Stimulated activated CD4-positive, alpha-beta T cell treated with anti-CD3 and anti-CD28 coated beads, Interleukin-2, amount 100 ng/mL, for 48 hours (primary cell): Measurements from ENCODE around the gene ATF4.
A peak's percentile ranks its signal among the peaks of the same experiment; 100 is the strongest.
"Not testable (repeated sequence)": the region's sequence is repeated elsewhere in the genome, so short reads cannot be mapped to it uniquely, and the experiment has no call there.

Source experiments
- DNase-seq, 2 donors: peaks; one replicate each; pipeline ENCODE4 v3.0.0-alpha.2; 2020

ATF4 gene

GRCh38 chr22:39514373-39514973 is 5.9 kb upstream of the ATF4 start:
- peak in 1 of 2 donors; percentile 57 for DNase-seq

- no peak for DNase-seq
Measured at GRCh38 chr22:39515266-39516050, 4.9 kb upstream of the ATF4 start.

- DNase-seq, result no peak
Measured at GRCh38 chr22:39517470-39517869, 2.9 kb upstream of the ATF4 start.

GRCh38 chr22:39518144-39518786 is 2.1 kb upstream of the ATF4 start:
- no peak for DNase-seq

GRCh38 chr22:39518996-39519680 is 1.2 kb upstream of the ATF4 start:
- no peak for DNase-seq

GRCh38 chr22:39519681-39520225 is 609 bp upstream of the ATF4 start:
- peak in 1 of 2 donors; percentile 92 for DNase-seq

- not testable (repeated sequence) for DNase-seq
Measured at GRCh38 chr22:39521106-39521885, 934 bp downstream of the ATF4 start.

- DNase-seq, result not testable (repeated sequence)
Measured at GRCh38 chr22:39522091-39522490, 1.7 kb downstream of the ATF4 start.

GRCh38 chr22:39522567-39523300 is 2.4 kb downstream of the ATF4 start:
- DNase-seq, result no peak

GRCh38 chr22:39524089-39524752 is 3.9 kb downstream of the ATF4 start:
- no peak for DNase-seq

- DNase-seq, result no peak
Measured at GRCh38 chr22:39524753-39525657, 4.6 kb downstream of the ATF4 start.

GRCh38 chr22:39525658-39525975 is 5.3 kb downstream of the ATF4 start:
- DNase-seq, result no peak

GRCh38 chr22:39526736-39527171 is 6.4 kb downstream of the ATF4 start:
- no peak for DNase-seq

- DNase-seq, result no peak
Measured at GRCh38 chr22:39527481-39527961, 7.2 kb downstream of the ATF4 start.

- DNase-seq, result no peak
Measured at GRCh38 chr22:39528080-39528661, 7.8 kb downstream of the ATF4 start.

GRCh38 chr22:39528681-39529486 is 8.5 kb downstream of the ATF4 start:
- peak; percentile 90 to 91 for DNase-seq

GRCh38 chr22:39529487-39529851 is 9.1 kb downstream of the ATF4 start:
- no peak for DNase-seq

- DNase-seq, result no peak
Measured at GRCh38 chr22:39530116-39530515, 9.8 kb downstream of the ATF4 start.
